OCI-LY7 (cell line): ENCODE results near the gene UGT1A6. TPM values are rescaled to one million over a fixed set of nuclear protein-coding genes. Genes with fewer than 3 reads are reported as not detected.

Experiments
- BruUV-seq: library from RNA; stranded (reverse); fragments of 400-500 nt; replicated peaks from 2 replicates; lab custom pipeline; 2021; lab: Mats Ljungman, UMichigan
- CTCF ChIA-PET: fragments of 300-600 bp; sonication (Branson Sonifier 250); formaldehyde crosslinking; loops from one replicate; lab custom pipeline; 2022; ENCODE audit warnings: antibody characterized with exemption; ENCODE audit not compliant: unreplicated experiment; lab: Charles Lee
- POLR2A ChIA-PET: fragments of 300-600 bp; sonication (Branson Sonifier 250); formaldehyde crosslinking; loops from one replicate; lab custom pipeline; 2022; ENCODE audit warnings: antibody characterized with exemption; lab: Charles Lee
- DNase-seq: peaks from one replicate; pipeline ENCODE4 v3.0.0-alpha.2; 2015; ENCODE audit warnings: low spot score
- H2AFZ ChIP-seq: fragments of 200-600 bp; sonication (generic), shearing (Covaris generic); 2 replicates; pipeline ENCODE4 v1.6.1; 2014; ENCODE audit warnings: mild to moderate bottlenecking, antibody characterized with exemption, low read length, moderate library complexity
- H3K27ac ChIP-seq: fragments of 200-600 bp; sonication (generic); 2 replicates; pipeline ENCODE4 v1.5.1; 2014; ENCODE audit warnings: mixed run types, low read depth, mild to moderate bottlenecking, moderate library complexity, low read length, inconsistent platforms; ENCODE audit not compliant: poor library complexity, severe bottlenecking
- H3K36me3 ChIP-seq: fragments of 200-600 bp; sonication (generic); 2 replicates; pipeline ENCODE4 v1.6.1; 2014; ENCODE audit warnings: mild to moderate bottlenecking, antibody characterized with exemption, low read length, moderate library complexity, mixed read lengths; ENCODE audit not compliant: insufficient read depth
- H3K4me1 ChIP-seq: fragments of 200-600 bp; sonication (generic); 2 replicates; pipeline ENCODE4 v1.5.1; 2014; ENCODE audit warnings: mild to moderate bottlenecking, low read length; ENCODE audit not compliant: insufficient read depth, poor library complexity, severe bottlenecking
- H3K4me2 ChIP-seq: fragments of 200-600 bp; sonication (generic); 2 replicates; pipeline ENCODE4 v1.6.1; 2014; ENCODE audit warnings: mild to moderate bottlenecking, low read length
- H3K4me3 ChIP-seq: fragments of 200-600 bp; sonication (generic); 2 replicates; pipeline ENCODE4 v1.5.1; 2014; ENCODE audit warnings: mild to moderate bottlenecking, low read depth, low read length; ENCODE audit not compliant: poor library complexity, severe bottlenecking
- H3K79me2 ChIP-seq: fragments of 200-600 bp; sonication (generic); 2 replicates; pipeline ENCODE4 v1.6.1; 2016; ENCODE audit warnings: low read depth, mild to moderate bottlenecking, low read length, moderate library complexity, mixed read lengths; ENCODE audit not compliant: insufficient read depth
- H3K9me2 ChIP-seq: fragments of 200-600 bp; sonication (generic); 2 replicates; pipeline ENCODE4 v1.6.1; 2016; ENCODE audit warnings: mild to moderate bottlenecking, low read length, mixed read lengths; ENCODE audit not compliant: insufficient read depth
- H3K9me3 ChIP-seq: fragments of 200-600 bp; sonication (generic); 2 replicates; pipeline ENCODE4 v1.6.1; 2014; ENCODE audit warnings: mild to moderate bottlenecking, mixed run types, low read length, mixed read lengths
- H4K20me1 ChIP-seq: fragments of 200-600 bp; sonication (generic); 2 replicates; pipeline ENCODE4 v1.6.1; 2014; ENCODE audit warnings: mild to moderate bottlenecking, antibody characterized with exemption, low read length, moderate library complexity, mixed read lengths; ENCODE audit not compliant: insufficient read depth
- EZH2phosphoT487 ChIP-seq: fragments of 200-600 bp; sonication (generic); IDR thresholded peaks from 2 replicates; pipeline ENCODE4 v1.6.1; 2018; ENCODE audit warnings: low read depth, borderline replicate concordance, mild to moderate bottlenecking, mixed run types, antibody characterized with exemption, low read length, moderate library complexity, mixed read lengths
- intact Hi-C: fragments of 100-400 bp; cut with micrococcal nuclease; formaldehyde crosslinking; loops from one replicate; pipeline ENCODE4 v1.10.0; 2022; ENCODE audit not compliant: unreplicated experiment
- total RNA-seq, 2 experiments: library from RNA; depleted of rRNA in 1 of 2; stranded (reverse); fragments of >200 nt in 1 of 2; shearing (Covaris generic) in 1 of 2; gene quantifications; 2 replicates each; pipeline ENCODE4 v1.2.3, GENCODE V29; 2014 to 2022
- TF ChIP-seq, protein P1 (sequence below): fragments of 200-600 bp; sonication (generic); conservative IDR thresholded peaks from 2 replicates; pipeline ENCODE4 v1.5.1; 2014; ENCODE audit warnings: mild to moderate bottlenecking, antibody characterized with exemption, low read length, moderate library complexity, mixed read lengths

Gene UGT1A6
- total RNA-seq, 2 experiments from 2014 or later: not detected

DNA sequence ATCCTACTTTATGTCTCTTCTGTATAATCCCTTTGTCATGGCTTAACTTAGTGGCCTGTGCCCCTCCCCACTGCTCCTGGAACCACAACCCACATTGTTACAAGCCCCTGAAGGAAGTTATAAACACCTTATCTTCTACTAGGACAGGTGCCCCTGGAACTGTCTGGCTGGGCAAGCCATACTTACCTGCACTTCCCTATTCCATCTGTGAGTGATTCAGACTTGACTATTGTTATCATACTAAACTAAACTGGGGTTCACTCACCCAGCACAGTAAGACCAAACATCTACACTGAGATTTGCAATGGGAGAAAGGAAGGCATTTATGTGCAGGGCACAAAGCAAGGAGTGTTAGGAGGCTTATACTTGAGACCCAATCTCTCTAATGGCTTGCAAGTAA lies 3.7 kb upstream of the UGT1A6 start:
- no peaks in the 10 kb centered on the region for H4K20me1 ChIP-seq
- no peaks in the 10 kb centered on the region for H3K79me2 ChIP-seq
- no TSS peak for BruUV-seq
- CTCF ChIA-PET: no interaction called here
- no peaks in the 10 kb centered on the region for H3K36me3 ChIP-seq
- DNase-seq: no peak
- no peaks in the 10 kb centered on the region for H3K9me3 ChIP-seq
- no peak overlapping the region for H3K27ac ChIP-seq
- no peak overlapping the region for H3K4me2 ChIP-seq
- intact Hi-C loops: no loop called here
- no peaks in the 10 kb centered on the region for H3K4me1 ChIP-seq
- H3K9me2 ChIP-seq: no peaks in the 10 kb centered on the region
- H3K4me3 ChIP-seq: no peak overlapping the region
- H2AFZ ChIP-seq: no peak overlapping the region
- TF ChIP-seq EZH2phosphoT487: no peak
- TF ChIP-seq, protein P1, sequence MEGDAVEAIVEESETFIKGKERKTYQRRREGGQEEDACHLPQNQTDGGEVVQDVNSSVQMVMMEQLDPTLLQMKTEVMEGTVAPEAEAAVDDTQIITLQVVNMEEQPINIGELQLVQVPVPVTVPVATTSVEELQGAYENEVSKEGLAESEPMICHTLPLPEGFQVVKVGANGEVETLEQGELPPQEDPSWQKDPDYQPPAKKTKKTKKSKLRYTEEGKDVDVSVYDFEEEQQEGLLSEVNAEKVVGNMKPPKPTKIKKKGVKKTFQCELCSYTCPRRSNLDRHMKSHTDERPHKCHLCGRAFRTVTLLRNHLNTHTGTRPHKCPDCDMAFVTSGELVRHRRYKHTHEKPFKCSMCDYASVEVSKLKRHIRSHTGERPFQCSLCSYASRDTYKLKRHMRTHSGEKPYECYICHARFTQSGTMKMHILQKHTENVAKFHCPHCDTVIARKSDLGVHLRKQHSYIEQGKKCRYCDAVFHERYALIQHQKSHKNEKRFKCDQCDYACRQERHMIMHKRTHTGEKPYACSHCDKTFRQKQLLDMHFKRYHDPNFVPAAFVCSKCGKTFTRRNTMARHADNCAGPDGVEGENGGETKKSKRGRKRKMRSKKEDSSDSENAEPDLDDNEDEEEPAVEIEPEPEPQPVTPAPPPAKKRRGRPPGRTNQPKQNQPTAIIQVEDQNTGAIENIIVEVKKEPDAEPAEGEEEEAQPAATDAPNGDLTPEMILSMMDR: no peak
- POLR2A ChIA-PET: no interaction called here

DNA sequence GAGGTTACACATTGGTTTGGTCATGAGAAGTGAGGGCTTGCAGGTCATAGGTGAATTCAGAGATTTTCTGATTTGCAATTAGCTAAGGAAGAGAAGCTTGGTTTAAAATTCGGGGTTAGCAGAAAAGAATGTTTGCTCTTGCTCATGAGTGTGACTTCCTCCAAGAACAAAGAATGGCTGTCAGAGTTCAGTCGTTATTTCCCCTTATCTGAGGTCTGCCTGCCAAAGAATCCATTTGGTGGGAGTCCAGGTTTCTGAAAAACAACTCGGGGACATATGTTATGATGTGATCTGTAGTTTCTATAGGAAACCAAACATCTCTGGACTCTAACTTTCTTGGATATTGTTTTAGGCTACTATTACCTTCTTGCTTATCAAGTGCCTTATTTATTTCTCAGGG lies 3.2 kb upstream of the UGT1A6 start:
- no peak for TF ChIP-seq EZH2phosphoT487
- TF ChIP-seq, protein P1: no peak
- BruUV-seq: no TSS peak
- no peak overlapping the region for H3K4me3 ChIP-seq
- H3K9me2 ChIP-seq: no peaks in the 10 kb centered on the region
- intact Hi-C loops: no loop called here
- DNase-seq: no peak
- H3K79me2 ChIP-seq: no peaks in the 10 kb centered on the region
- no peaks in the 10 kb centered on the region for H3K9me3 ChIP-seq
- POLR2A ChIA-PET: no interaction called here
- CTCF ChIA-PET: no interaction called here
- no peak overlapping the region for H2AFZ ChIP-seq
- H3K4me1 ChIP-seq: no peaks in the 10 kb centered on the region
- H4K20me1 ChIP-seq: no peaks in the 10 kb centered on the region
- no peak overlapping the region for H3K4me2 ChIP-seq
- H3K36me3 ChIP-seq: no peaks in the 10 kb centered on the region
- no peak overlapping the region for H3K27ac ChIP-seq

DNA sequence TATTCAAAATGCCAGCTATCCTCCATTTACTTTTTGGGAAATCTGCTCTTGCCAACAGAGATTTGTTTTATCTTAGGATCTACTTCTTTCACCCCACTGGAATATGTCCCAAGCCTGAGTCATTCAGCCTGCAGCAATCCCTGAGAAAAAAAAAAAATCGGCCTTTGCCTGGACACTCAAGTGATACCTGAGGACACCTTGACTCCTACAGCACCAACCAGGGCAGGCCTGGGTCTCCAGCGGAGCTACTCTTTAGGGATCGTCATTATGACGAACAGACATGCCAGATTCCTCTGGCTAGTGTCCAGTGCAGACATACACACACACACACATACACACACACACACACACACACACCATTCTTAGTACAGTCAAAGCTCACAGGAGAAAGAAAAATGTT lies 2.2 kb upstream of the UGT1A6 start:
- H3K4me2 ChIP-seq: no peak overlapping the region
- intact Hi-C loops: no loop called here
- no peaks in the 10 kb centered on the region for H3K4me1 ChIP-seq
- no peak overlapping the region for H3K27ac ChIP-seq
- DNase-seq: no peak
- H3K36me3 ChIP-seq: no peaks in the 10 kb centered on the region
- no peaks in the 10 kb centered on the region for H3K9me2 ChIP-seq
- H3K9me3 ChIP-seq: no peaks in the 10 kb centered on the region
- no peaks in the 10 kb centered on the region for H3K79me2 ChIP-seq
- H3K4me3 ChIP-seq: no peak overlapping the region
- BruUV-seq: no TSS peak
- H4K20me1 ChIP-seq: no peaks in the 10 kb centered on the region
- CTCF ChIA-PET: no interaction called here
- no peak overlapping the region for H2AFZ ChIP-seq
- POLR2A ChIA-PET: interaction anchor here (0.9 kb wide), 1 partner anchor 67 kb away, joined by 3 read pairs; no protein-coding TSS in a partner anchor
- no peak for TF ChIP-seq EZH2phosphoT487
- TF ChIP-seq, protein P1: no peak
